Esophagus squamous epithelium (tissue), 4 donors: Measurements from ENCODE around the gene COBLL1.

Experiments used
- CTCF ChIP-seq, 6 experiments: fragments of 450-650 bp in 4 of 6; fragments of 200-600 bp in 2 of 6; sonication (generic) in 2 of 6; IDR thresholded peaks; one replicate each; pipeline ENCODE4 v1.5.1; 2016 to 2019; ENCODE audit warnings: antibody characterized with exemption in 6 of 6, mild to moderate bottlenecking in 4 of 6, moderate library complexity in 4 of 6
- POLR2A ChIP-seq, 4 donors: fragments of 450-650 bp; IDR thresholded peaks; one replicate each; pipeline ENCODE4 v1.6.1; 2017; ENCODE audit warnings: antibody characterized with exemption in 4 of 4, mild to moderate bottlenecking in 4 of 4, moderate library complexity in 3 of 4

- TF ChIP-seq POLR2A (IDR thresholded peaks at IDR 0.05) (no peak), CTCF (IDR thresholded peaks at IDR 0.05) (no peak)
Observed at GRCh38 chr2:164778723-164779122, 62.9 kb downstream of the COBLL1 start.
